ENCODE results near the gene SH3D19. TPM values are rescaled to one million over a fixed set of nuclear protein-coding genes. Genes with fewer than 3 reads are reported as not detected.

The SH3D19 gene
- total RNA-seq, 4 donors from 2014 or later = 54.4 to 148 (median 79.1) TPM

DNA sequence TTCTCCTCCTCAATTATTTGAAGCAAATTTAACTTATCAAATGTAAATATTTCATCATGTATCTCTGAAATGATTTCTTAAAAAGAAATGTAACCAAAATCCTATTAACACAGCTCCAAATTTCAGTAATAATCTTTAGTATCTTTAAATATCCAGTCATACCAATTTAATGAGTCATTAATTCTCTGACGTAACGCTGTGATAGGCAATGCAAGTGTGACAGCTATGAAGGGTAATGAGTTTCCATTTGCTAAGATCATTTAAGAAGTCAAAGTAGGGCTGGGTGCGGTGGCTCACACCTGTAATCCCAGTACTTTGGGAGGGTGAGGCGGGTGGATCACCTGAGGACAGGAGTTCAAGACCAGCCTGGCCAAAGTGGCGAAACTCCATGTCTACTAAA lies 210.4 kb downstream of the SH3D19 start:
- Histone ChIP-seq H3K36me3 (peaks cover 44% of the 10 kb centered on the region), H3K27ac (no peak overlapping the region), H3K4me3 (no peak overlapping the region), H3K9me3 (no peaks in the 10 kb centered on the region), H3K27me3 (no peaks in the 10 kb centered on the region), H3K4me1 (peaks cover 5% of the 10 kb centered on the region)
- WGBS = 75% methylated on average over 5 of the region's 5 CpGs
- no peak for DNase-seq (ENCODE audit: low spot score in 2 of 2)
- TF ChIP-seq, protein P1, sequence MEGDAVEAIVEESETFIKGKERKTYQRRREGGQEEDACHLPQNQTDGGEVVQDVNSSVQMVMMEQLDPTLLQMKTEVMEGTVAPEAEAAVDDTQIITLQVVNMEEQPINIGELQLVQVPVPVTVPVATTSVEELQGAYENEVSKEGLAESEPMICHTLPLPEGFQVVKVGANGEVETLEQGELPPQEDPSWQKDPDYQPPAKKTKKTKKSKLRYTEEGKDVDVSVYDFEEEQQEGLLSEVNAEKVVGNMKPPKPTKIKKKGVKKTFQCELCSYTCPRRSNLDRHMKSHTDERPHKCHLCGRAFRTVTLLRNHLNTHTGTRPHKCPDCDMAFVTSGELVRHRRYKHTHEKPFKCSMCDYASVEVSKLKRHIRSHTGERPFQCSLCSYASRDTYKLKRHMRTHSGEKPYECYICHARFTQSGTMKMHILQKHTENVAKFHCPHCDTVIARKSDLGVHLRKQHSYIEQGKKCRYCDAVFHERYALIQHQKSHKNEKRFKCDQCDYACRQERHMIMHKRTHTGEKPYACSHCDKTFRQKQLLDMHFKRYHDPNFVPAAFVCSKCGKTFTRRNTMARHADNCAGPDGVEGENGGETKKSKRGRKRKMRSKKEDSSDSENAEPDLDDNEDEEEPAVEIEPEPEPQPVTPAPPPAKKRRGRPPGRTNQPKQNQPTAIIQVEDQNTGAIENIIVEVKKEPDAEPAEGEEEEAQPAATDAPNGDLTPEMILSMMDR (IDR thresholded peaks at IDR 0.05) = no peak
- TF ChIP-seq EP300 (IDR thresholded peaks at IDR 0.05) (no peak), POLR2A (IDR thresholded peaks at IDR 0.05) (no peak), POLR2AphosphoS5 (IDR thresholded peaks at IDR 0.05) (no peak)

GRCh38 chr4:151114338-151114737 lies 211.1 kb downstream of the SH3D19 start:
- Histone ChIP-seq H3K4me3 (no peak overlapping the region), H3K27me3 (no peaks in the 10 kb centered on the region), H3K4me1 (peaks cover 5% of the 10 kb centered on the region), H3K27ac (no peak overlapping the region), H3K36me3 (peaks cover 40% of the 10 kb centered on the region), H3K9me3 (no peaks in the 10 kb centered on the region)
- no peak for DNase-seq (ENCODE audit: low spot score in 2 of 2)
- TF ChIP-seq, protein P1 (IDR thresholded peaks at IDR 0.05) = no peak
- no peak for TF ChIP-seq POLR2A (IDR thresholded peaks at IDR 0.05)
- no peak for TF ChIP-seq POLR2AphosphoS5 (IDR thresholded peaks at IDR 0.05)
- 89% methylated on average over 3 of the region's 3 CpGs for WGBS

GRCh38 chr4:151110236-151110635 lies 215.2 kb downstream of the SH3D19 start:
- H3K27ac ChIP-seq = no peak overlapping the region
- no peak for DNase-seq (ENCODE audit: low spot score in 2 of 2)
- no peak overlapping the region for H3K4me3 ChIP-seq
- no peaks in the 10 kb centered on the region for H3K4me1 ChIP-seq
- WGBS = 95% methylated on average over 3 of the region's 3 CpGs
- TF ChIP-seq, protein P1 (IDR thresholded peaks at IDR 0.05) = no peak
- TF ChIP-seq POLR2A (IDR thresholded peaks at IDR 0.05) = no peak
- no peak for TF ChIP-seq POLR2AphosphoS5 (IDR thresholded peaks at IDR 0.05)
- no peak for TF ChIP-seq EP300 (IDR thresholded peaks at IDR 0.05)
- no peaks in the 10 kb centered on the region for H3K27me3 ChIP-seq
- no peaks in the 10 kb centered on the region for H3K9me3 ChIP-seq
- peaks cover 78% of the 10 kb centered on the region for H3K36me3 ChIP-seq

GRCh38 chr4:151107063-151107462 lies 218.3 kb downstream of the SH3D19 start:
- H3K36me3 ChIP-seq = peaks cover 86% of the 10 kb centered on the region

DNA sequence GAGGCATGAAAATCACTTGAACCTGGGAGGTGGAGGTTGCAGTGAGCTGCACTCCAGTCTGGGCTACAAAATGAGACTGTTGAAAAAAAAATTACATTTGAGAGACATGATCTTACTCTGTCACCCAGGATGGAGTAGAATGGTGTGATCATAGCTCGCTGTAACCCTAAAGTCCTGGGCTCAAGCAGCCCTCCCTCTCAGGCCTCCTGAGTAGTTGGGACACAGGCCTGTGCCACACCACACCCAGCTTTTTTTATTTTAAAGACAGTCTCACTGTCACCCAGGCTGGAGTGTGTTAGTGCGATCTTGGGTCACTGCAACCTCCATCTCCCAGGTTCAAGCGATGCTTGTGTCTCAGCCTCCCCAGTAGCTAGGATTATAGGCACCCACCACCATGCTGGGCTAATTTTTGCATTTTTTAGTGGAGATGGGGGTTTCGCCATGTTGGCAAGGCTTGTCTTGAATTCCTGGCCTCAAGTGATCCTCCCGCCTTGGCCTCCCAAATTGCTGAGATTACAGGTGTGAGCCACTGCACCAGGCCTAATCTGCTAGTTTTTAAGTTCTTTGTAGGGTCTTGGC lies 219.9 kb downstream of the SH3D19 start:
- no peak for TF ChIP-seq POLR2AphosphoS5 (IDR thresholded peaks at IDR 0.05)
- TF ChIP-seq POLR2A (IDR thresholded peaks at IDR 0.05) = no peak
- TF ChIP-seq EP300 (IDR thresholded peaks at IDR 0.05) = no peak
- TF ChIP-seq, protein P1 (IDR thresholded peaks at IDR 0.05) = no peak
- no peak overlapping the region for H3K27ac ChIP-seq
- H3K36me3 ChIP-seq = peaks cover 80% of the 10 kb centered on the region
- DNase-seq (ENCODE audit: low spot score in 2 of 2) = no peak
- peaks cover 18% of the 10 kb centered on the region for H3K4me1 ChIP-seq
- H3K9me3 ChIP-seq = no peaks in the 10 kb centered on the region
- no peaks in the 10 kb centered on the region for H3K27me3 ChIP-seq
- H3K4me3 ChIP-seq = no peak overlapping the region
- 92% methylated on average over 5 of the region's 5 CpGs for WGBS

More at GRCh38 chr4:151107063-151107462, 218.3 kb downstream of the SH3D19 start:
- TF ChIP-seq, protein P1 (IDR thresholded peaks at IDR 0.05) = no peak
- no peak for TF ChIP-seq POLR2AphosphoS5 (IDR thresholded peaks at IDR 0.05)
- no peak for TF ChIP-seq POLR2A (IDR thresholded peaks at IDR 0.05)
- TF ChIP-seq EP300 (IDR thresholded peaks at IDR 0.05) = no peak
- Histone ChIP-seq H3K9me3 (no peaks in the 10 kb centered on the region), H3K4me1 (peaks cover 3% of the 10 kb centered on the region), H3K4me3 (no peak overlapping the region), H3K27me3 (no peaks in the 10 kb centered on the region), H3K27ac (no peak overlapping the region)
- DNase-seq (ENCODE audit: low spot score in 2 of 2) = no peak
- 93% methylated on average over 3 of the region's 3 CpGs for WGBS
